ENCODE measurements around the gene POC1A. TPM values are rescaled to one million over a fixed set of nuclear protein-coding genes. Genes with fewer than 3 reads are reported as not detected.

The POC1A gene
- total and polyA plus RNA-seq, 9 of the 15 experiments (the other 6 are each of a cell fraction or from before 2014, with no cell fraction given), result 7.2 to 17.5 (median 12.1) TPM

DNA sequence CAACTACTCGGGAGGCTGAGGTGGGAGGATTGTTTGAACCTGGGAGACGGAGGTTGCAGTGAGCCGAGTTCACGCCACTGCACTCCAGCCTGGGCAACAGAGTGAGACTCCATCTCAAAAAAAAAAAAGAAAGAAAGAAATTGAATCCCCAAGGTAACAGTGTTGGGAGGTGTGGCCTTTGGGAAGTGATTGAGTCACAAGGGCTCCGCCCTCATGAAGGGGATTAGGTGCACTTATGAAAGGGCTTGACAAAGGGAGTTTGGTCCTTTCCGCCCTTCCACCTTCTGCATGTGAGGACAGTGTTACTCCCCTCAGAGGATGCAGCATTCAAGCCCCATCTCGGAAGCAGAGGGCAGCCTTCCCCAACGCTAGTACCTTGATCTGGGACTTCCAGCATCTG, 21.3 kb downstream of the POC1A start:
- Histone ChIP-seq H3K4me2 (ENCODE audit: insufficient read depth, low read length) (no peak overlapping the region), H3K9me3 (replicated peaks; ENCODE audit: control insufficient read depth, insufficient read depth, low read depth, low read length) (no peaks in the 10 kb centered on the region), H3K79me2 (ENCODE audit: control insufficient read depth, insufficient read depth, low read length) (no peaks in the 10 kb centered on the region), H3K9me1 (ENCODE audit: control insufficient read depth, insufficient read depth, low read length) (no peaks in the 10 kb centered on the region), H2AFZ (ENCODE audit: low read depth, low read length) (no peak overlapping the region), H4K20me1 (replicated peaks; ENCODE audit: control insufficient read depth, insufficient read depth, low read length) (no peaks in the 10 kb centered on the region), H3K9ac (ENCODE audit: insufficient read depth in 1 of 2, low read depth in 2 of 2, low read length in 2 of 2) (no peak overlapping the region), H3K4me3 (no peak overlapping the region), H3K27ac (ENCODE audit: extremely low read depth, low read depth, low read length) (no peak overlapping the region), H3K4me1 (replicated peaks in 1 of 2; ENCODE audit: control insufficient read depth in 2 of 2, insufficient read depth in 2 of 2, low read length in 2 of 2) (peaks cover 7 to 10% of the 10 kb centered on the region in 2 experiments), H3K36me3 (ENCODE audit: control insufficient read depth, insufficient read depth, low read length) (peaks cover 39% of the 10 kb centered on the region; the same call in 1 of the 3 replicates), H3K27me3 (ENCODE audit: control insufficient read depth in 2 of 2, insufficient read depth in 2 of 2, low read length in 2 of 2) (no peaks in the 10 kb centered on the region)
- intact Hi-C loops (cut with micrococcal nuclease) (no loop called here), in situ Hi-C loops (cut with MboI) (no loop called here)
- POLR2A ChIA-PET, result no interaction called here
- DNase-seq (ENCODE audit: extremely low read depth in 1 of 4, low spot score in 3 of 4) (no peak), ATAC-seq (no peak), FAIRE-seq (no peak)
- CTCF ChIA-PET (ENCODE audit: low intra/inter-chr PET ratio), result no interaction called here
- no TSS peak for BruUV-seq (replicated peaks)
- 93% methylated on average over 3 of the region's 8 CpGs for WGBS (ENCODE audit: insufficient coverage, low coverage, missing lambda C conversion rate)
- TF ChIP-seq SRSF7 (optimal IDR thresholded peaks at IDR 0.05; ENCODE audit: low read depth, low read length), result no peak
- TF ChIP-seq EHMT2 (IDR thresholded peaks at IDR 0.05), result no peak
- no peak for TF ChIP-seq JUND (IDR thresholded peaks at IDR 0.05; ENCODE audit: borderline replicate concordance, low read depth, low read length)
- no peak for TF ChIP-seq JUND (tag; IDR thresholded peaks at IDR 0.05; ENCODE audit: borderline replicate concordance, low read depth, low read length)
- no peak for TF ChIP-seq LEF1 (IDR thresholded peaks at IDR 0.05)
- TF ChIP-seq, protein P1, sequence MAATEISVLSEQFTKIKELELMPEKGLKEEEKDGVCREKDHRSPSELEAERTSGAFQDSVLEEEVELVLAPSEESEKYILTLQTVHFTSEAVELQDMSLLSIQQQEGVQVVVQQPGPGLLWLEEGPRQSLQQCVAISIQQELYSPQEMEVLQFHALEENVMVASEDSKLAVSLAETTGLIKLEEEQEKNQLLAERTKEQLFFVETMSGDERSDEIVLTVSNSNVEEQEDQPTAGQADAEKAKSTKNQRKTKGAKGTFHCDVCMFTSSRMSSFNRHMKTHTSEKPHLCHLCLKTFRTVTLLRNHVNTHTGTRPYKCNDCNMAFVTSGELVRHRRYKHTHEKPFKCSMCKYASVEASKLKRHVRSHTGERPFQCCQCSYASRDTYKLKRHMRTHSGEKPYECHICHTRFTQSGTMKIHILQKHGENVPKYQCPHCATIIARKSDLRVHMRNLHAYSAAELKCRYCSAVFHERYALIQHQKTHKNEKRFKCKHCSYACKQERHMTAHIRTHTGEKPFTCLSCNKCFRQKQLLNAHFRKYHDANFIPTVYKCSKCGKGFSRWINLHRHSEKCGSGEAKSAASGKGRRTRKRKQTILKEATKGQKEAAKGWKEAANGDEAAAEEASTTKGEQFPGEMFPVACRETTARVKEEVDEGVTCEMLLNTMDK (IDR thresholded peaks at IDR 0.05; ENCODE audit: borderline replicate concordance, insufficient read depth, low read depth, low read length, poor library complexity, severe bottlenecking), result no peak
- TF ChIP-seq, protein P2, sequence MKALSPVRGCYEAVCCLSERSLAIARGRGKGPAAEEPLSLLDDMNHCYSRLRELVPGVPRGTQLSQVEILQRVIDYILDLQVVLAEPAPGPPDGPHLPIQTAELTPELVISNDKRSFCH (CRISPR knock-in tag; IDR thresholded peaks at IDR 0.05), result no peak
- TF ChIP-seq, protein P2 (tag; IDR thresholded peaks at IDR 0.05), result no peak
- no peak for TF ChIP-seq PCBP2 (IDR thresholded peaks at IDR 0.05; ENCODE audit: low read depth, low read length, poor library complexity, severe bottlenecking)
- no peak for TF ChIP-seq HNRNPL (IDR thresholded peaks at IDR 0.05; ENCODE audit: low read depth, low read length)
- TF ChIP-seq, protein P3, sequence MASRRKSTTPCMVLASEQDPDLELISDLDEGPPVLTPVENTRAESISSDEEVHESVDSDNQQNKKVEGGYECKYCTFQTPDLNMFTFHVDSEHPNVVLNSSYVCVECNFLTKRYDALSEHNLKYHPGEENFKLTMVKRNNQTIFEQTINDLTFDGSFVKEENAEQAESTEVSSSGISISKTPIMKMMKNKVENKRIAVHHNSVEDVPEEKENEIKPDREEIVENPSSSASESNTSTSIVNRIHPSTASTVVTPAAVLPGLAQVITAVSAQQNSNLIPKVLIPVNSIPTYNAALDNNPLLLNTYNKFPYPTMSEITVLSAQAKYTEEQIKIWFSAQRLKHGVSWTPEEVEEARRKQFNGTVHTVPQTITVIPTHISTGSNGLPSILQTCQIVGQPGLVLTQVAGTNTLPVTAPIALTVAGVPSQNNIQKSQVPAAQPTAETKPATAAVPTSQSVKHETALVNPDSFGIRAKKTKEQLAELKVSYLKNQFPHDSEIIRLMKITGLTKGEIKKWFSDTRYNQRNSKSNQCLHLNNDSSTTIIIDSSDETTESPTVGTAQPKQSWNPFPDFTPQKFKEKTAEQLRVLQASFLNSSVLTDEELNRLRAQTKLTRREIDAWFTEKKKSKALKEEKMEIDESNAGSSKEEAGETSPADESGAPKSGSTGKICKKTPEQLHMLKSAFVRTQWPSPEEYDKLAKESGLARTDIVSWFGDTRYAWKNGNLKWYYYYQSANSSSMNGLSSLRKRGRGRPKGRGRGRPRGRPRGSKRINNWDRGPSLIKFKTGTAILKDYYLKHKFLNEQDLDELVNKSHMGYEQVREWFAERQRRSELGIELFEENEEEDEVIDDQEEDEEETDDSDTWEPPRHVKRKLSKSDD (conservative IDR thresholded peaks at IDR 0.05; ENCODE audit: low read length), result no peak
- TF ChIP-seq TRIM28 (IDR thresholded peaks at IDR 0.05), result no peak
- TF ChIP-seq HEY1 (CRISPR knock-in tag; IDR thresholded peaks at IDR 0.05; ENCODE audit: borderline replicate concordance), result no peak
- no peak for TF ChIP-seq PRMT5 (CRISPR knock-in tag; IDR thresholded peaks at IDR 0.05)
- no peak for TF ChIP-seq MIER1 (IDR thresholded peaks at IDR 0.05; ENCODE audit: low read depth)
- TF ChIP-seq, protein P4, sequence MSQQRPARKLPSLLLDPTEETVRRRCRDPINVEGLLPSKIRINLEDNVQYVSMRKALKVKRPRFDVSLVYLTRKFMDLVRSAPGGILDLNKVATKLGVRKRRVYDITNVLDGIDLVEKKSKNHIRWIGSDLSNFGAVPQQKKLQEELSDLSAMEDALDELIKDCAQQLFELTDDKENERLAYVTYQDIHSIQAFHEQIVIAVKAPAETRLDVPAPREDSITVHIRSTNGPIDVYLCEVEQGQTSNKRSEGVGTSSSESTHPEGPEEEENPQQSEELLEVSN (IDR thresholded peaks at IDR 0.05; ENCODE audit: borderline replicate concordance in 1 of 2, extremely low read depth in 1 of 2, insufficient read depth in 1 of 2, insufficient read length in 1 of 2, low read depth in 1 of 2, low read length in 1 of 2, poor library complexity in 1 of 2, severe bottlenecking in 1 of 2), result no peak
- TF ChIP-seq NONO (IDR thresholded peaks at IDR 0.05; ENCODE audit: low read depth in 2 of 2, low read length in 1 of 2), result no peak
- no peak for TF ChIP-seq BMI1 (IDR thresholded peaks at IDR 0.05; ENCODE audit: low read length)

All from K562 (cell line).